NCI-H2196 treated with DMSO at 0.1 percent for 48 hours (cell line): ENCODE results near the gene PPP1R3E.

Experiments used
- DNase-seq: peaks from one replicate; lab custom pipeline; 2025; ENCODE audit not compliant: unreplicated experiment; lab: John Stamatoyannopoulos, UW

Gene PPP1R3E

GRCh38 chr14:23322568-23323517 is 20.2 kb upstream of the PPP1R3E start:
- no peak for DNase-seq

- no peak for DNase-seq
Observed at GRCh38 chr14:23321572-23322547, 19.2 kb upstream of the PPP1R3E start.

DNA sequence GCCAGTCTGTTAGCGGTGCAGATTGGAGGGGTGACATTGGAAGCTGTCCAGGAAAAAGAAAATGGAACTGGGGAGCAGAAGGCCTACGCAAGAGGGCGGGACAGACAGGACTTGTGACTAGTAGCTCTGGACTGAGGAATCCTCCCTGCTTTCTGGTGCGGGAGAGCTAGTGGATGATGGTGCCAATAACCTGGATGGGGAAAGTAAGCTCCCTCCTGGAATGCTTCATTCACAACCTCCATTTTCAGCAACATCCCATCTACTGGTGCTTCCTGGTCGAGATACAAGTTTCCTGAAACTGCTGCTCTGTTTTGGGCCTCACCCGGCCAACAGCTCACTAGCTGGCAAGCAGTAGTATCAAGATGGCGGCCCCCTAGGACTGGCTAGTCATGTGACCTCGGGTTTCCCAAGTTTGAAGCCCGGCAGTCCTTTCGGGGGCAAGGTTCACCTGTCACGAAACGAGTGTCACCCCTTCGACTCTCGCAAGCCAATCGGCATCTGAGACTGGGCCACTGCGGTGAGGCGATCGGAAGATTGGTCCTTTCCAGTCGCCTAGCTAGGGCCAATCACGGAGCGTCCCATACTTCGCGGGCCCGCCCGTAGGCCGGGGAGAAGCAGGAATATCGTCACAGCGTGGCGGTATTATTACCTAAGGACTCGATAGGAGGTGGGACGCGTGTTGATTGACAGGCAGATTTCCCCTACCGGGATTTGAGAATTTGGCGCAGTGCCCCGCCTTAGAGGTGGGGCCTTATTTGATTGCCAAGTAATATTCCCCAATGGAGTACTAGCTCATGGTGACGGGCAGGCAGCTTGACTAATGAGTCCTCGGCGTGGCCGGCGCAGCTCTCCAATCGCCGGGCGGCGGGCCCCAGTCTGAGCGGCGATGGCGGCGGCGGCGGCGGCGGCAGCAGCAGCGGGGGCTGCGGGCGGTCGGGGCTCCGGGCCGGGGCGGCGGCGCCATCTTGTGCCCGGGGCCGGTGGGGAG is 18.2 kb upstream of the PPP1R3E start, which contains the start of gene PABPN1:
Gene PABPN1 (plus strand): TSS at position 874 of the 988 bp plus-strand sequence. CDS start 13 bp downstream, at position 887.
- peak; percentile 99 for DNase-seq

- no peak for DNase-seq
Observed at GRCh38 chr14:23319746-23320583, 17.3 kb upstream of the PPP1R3E start.

GRCh38 chr14:23316300-23316699 is 13.6 kb upstream of the PPP1R3E start:
- no peak for DNase-seq

DNA sequence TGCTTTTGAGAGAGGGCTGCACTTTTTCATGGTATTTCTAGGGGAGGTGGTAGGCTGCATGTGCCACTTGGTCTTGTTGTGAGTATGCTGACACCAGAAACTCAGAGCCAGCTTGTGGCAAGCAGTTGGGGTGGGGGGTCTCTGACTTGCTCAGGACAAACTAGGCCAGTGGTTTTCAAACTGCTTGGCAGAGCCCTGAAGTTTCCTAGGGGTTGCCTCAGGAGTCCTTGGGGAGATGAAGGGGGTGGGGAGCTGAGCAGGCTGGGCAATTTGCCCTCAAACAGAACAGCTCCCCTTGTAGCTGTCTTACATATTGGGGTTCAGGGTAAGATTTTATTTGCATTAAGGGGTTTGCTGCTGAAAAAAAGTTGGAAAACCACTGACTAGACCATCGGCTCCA is 7.9 kb upstream of the PPP1R3E start:
- DNase-seq = no peak

GRCh38 chr14:23308721-23309445 is 6.2 kb upstream of the PPP1R3E start:
- no peak for DNase-seq

DNA sequence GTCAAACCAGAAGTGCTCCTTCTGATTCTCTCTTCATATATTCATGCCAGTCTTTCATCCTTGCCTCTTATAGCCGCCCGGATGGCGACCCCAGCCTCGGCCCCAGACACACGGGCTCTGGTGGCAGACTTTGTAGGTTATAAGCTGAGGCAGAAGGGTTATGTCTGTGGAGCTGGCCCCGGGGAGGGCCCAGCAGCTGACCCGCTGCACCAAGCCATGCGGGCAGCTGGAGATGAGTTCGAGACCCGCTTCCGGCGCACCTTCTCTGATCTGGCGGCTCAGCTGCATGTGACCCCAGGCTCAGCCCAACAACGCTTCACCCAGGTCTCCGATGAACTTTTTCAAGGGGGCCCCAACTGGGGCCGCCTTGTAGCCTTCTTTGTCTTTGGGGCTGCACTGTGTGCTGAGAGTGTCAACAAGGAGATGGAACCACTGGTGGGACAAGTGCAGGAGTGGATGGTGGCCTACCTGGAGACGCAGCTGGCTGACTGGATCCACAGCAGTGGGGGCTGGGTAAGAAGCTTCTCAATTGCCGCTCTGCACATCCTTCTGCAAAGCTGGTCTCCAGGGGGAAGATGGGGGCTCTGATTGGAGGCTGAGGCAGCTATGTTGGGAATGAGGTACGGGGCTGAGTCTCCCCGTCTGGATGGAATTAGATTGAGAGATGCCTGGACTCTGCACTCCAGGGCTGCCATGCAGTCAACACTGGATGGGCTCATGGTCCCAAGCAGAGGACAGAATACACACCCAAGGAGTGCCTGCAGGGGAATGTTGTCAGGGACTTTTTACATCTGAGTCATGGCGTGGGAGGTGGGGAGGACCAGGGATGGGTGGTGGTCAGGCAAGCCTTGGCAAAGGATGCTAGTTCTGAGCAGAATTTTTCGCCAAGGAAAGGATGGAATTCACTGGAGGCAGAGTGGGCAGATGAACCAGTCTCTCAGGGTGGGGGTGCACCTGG is 5.3 kb upstream of the PPP1R3E start:
- DNase-seq = no peak

DNA sequence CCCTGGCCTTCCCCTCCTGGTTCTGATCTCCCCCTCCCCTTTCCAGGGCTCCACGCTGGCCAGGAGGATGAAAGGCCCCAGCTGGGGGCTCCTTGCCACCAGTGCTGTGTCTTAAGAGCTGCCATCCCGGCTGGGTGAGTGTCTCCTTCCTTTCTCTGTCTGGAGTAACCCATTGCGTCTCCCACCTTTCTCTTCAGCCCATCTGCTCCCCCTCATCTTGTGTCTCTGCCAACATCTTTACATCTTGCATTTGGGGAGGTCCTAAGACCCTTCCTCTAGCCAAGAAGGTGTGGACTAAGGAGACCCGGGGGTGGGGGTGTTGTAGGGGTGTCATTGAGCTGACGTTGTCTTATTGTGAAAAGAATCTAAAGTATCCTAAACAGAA is 4.5 kb upstream of the PPP1R3E start:
- no peak for DNase-seq

DNA sequence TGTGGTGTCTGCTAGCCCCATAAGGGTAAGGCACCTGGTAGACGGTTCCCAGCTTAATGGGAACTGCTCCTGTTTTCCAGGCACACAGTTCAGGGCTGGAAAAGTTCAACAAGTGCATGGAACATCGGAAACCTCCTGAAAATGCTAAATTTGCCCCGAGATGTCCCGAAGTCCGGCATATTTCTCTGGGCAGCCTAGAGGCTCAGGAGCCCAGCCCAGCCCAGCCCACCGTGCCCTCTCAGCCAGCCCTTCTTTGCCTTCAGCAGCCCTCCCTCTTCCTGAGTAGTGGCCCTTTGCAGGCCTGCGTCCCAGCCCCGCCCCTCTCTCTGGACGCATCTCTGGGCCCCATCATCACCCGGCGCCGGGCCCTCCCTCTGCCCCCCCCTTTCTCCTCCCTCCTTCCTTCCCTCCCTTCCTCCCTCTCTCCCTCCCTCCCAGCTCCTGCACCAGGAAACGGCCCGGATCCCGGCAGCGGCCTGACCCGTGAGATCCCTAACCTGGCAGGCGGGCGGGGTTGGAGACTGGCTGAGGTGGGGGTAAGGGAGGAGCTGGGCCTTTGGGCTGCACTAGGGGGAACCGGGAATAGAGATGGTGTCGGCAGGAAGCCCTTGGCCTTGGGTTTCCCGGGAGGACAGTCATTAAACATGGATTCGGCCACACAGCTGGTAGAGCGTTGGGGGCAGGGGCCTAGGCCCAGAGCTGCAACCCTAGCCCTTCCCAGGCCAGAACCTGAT is 3.9 kb upstream of the PPP1R3E start, which contains the start of gene BCL2L2:
Gene BCL2L2 (plus strand): TSS at position 422 of the 734 bp plus-strand sequence. CDS start 935 bp downstream, outside the sequence.
- DNase-seq = peak; percentile 88

- no peak for DNase-seq
Observed at GRCh38 chr14:23301969-23302289, 730 bp downstream of the PPP1R3E start.

DNA sequence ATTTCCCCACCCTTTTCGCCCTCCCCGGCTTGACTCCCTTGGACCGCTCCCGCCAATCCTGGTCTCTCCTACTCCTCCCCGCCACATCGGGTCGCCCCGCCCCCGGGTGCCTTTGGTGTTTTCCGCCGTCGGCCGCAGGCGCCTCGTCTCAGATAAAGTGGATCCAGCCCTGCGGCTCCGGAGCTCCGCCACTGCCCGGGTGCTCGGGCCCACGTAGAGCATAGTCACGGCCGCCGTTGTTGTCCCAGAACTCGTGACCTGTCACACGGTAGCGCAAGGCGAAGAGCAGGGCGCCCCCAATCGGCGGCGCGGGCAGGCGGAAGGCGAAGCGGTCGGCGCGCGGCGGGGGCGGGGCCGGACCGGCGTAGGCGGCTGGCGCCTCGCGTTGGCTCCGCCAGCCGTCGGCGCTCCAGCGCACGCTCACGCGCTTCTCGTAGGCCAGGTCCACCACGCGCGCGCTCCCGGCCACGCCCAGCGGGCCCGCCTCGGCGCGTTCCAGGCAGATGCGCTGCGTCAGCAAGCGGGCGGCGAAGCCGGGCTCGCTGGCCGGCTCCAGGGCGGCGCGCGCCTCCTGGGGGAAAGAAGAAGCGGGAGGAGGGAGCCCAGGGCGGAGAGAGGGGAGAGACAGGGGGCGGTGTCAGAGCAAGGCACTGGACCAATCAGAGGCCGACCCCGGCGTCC is 1.2 kb downstream of the PPP1R3E start:
- DNase-seq = peak; percentile 99

GRCh38 chr14:23300687-23301223 is 1.9 kb downstream of the PPP1R3E start:
- no peak for DNase-seq

GRCh38 chr14:23299986-23300686 is 2.5 kb downstream of the PPP1R3E start:
- no peak for DNase-seq

DNA sequence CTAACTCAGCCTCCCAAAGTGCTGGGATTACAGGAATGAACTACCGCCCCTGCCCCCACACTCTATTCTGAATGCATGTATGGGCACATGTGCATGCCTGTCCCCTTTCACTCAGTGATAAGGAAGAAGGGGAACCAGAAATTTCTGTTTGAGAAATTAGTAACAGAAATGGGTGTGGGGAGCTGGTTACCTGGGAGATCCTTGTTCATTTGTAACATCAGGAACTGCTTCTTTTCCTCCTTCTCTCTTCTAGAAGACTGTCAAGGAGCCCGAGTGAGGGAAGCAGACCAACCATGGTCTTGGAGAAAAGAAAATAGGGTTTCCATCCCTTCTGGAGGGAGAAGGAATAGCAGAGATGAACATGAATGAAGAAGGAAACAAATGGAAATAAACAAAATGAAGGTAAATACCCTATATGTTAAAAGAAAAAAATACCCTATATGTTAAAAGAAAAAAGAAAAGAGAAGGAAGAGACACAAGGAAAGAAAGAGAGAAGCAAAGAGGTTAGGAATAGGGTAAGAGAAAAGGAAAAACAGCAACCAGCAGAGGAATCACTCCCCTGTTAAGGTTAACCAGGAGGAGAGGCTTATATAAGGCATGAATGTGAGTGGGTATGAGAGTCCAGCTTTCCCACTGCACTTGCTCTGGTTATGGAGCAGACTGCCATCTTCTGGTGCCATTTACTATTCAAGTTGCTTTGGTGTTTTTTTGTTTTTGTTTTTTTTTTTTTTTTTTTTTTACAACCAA is 3.3 kb downstream of the PPP1R3E start:
- peak; percentile 28 for DNase-seq
